Prostate gland (tissue), 2 donors: ENCODE measurements around the gene ATP1A3.

Experiments used
- CTCF ChIP-seq, 4 experiments: fragments of 200-600 bp in 2 of 4; fragments of 450-650 bp in 2 of 4; sonication (generic) in 2 of 4; IDR thresholded peaks; 1 replicate in 3 of 4; 2 replicates in 1 of 4; pipeline ENCODE4 v1.5.1; 2016 to 2019; ENCODE audit warnings: antibody characterized with exemption in 4 of 4, mild to moderate bottlenecking in 2 of 4, moderate library complexity in 2 of 4
- POLR2A ChIP-seq: fragments of 450-650 bp; IDR thresholded peaks from one replicate; pipeline ENCODE4 v1.6.1; 2016; ENCODE audit warnings: antibody characterized with exemption, mild to moderate bottlenecking

- TF ChIP-seq CTCF (IDR thresholded peaks at IDR 0.05) = no peak
- TF ChIP-seq POLR2A = no peak
Observed at GRCh38 chr19:41990615-41991014, 3.4 kb downstream of the ATP1A3 start.
